ENCODE results near the gene LKAAEAR1. TPM values are rescaled to one million over a fixed set of nuclear protein-coding genes. Genes with fewer than 3 reads are reported as not detected.

LKAAEAR1 gene
- total and polyA plus RNA-seq, 2 of the 4 experiments (the other 2 are of a cell fraction), result 0.21 TPM; not detected in 1

GRCh38 chr20:64093013-64093503 is 8.9 kb upstream of the LKAAEAR1 start:
- Histone ChIP-seq H3K9me3 (ENCODE audit: control insufficient read depth, insufficient read depth, low read length) (no peaks in the 10 kb centered on the region), H3K9me1 (ENCODE audit: insufficient read depth, low read length) (no peaks in the 10 kb centered on the region), H3K4me2 (ENCODE audit: low read depth, low read length) (no peak overlapping the region), H2AK9ac (replicated peaks; ENCODE audit: low read depth, low read length, poor library complexity) (no peak overlapping the region), H4K5ac (ENCODE audit: low read depth, low read length) (no peak overlapping the region), H3K4me3 (ENCODE audit: insufficient read depth, low read depth, low read length) (no peak overlapping the region), H2BK5ac (ENCODE audit: low read depth, low read length, poor library complexity, severe bottlenecking) (no peak overlapping the region), H3K79me1 (ENCODE audit: low read depth in 1 of 2, low read length in 2 of 2) (no peaks in the 10 kb centered on the region), H3K4me1 (ENCODE audit: control insufficient read depth, insufficient read depth, low read length) (no peaks in the 10 kb centered on the region), H3K9ac (ENCODE audit: low read depth, low read length) (no peak overlapping the region), H4K91ac (ENCODE audit: insufficient read depth, low read depth, low read length) (no peak overlapping the region), H3K4ac (ENCODE audit: low read depth, low read length) (no peak overlapping the region), H3K18ac (ENCODE audit: low read depth, low read length) (no peak overlapping the region), H3K27ac (ENCODE audit: insufficient read depth, low read length) (no peak overlapping the region), H2AFZ (replicated peaks; ENCODE audit: low read length, poor library complexity) (no peak overlapping the region), H2AK5ac (ENCODE audit: low read depth, low read length) (no peak overlapping the region), H2BK120ac (ENCODE audit: low read depth, low read length) (no peak overlapping the region), H3K14ac (replicated peaks; ENCODE audit: low read depth, low read length) (no peak overlapping the region), H4K20me1 (ENCODE audit: insufficient read depth, low read length) (0 out of 2 replicates have a peak, but pooled peaks cover 4% of the 10 kb centered on the region), H3K56ac (ENCODE audit: extremely low read depth, insufficient read depth, low read length) (no peak overlapping the region), H2BK20ac (ENCODE audit: low read depth, low read length) (no peak overlapping the region), H3K36me3 (ENCODE audit: control insufficient read depth, insufficient read depth, low read length) (no peaks in the 10 kb centered on the region), H2BK15ac (ENCODE audit: low read depth, low read length) (no peak overlapping the region), H3K27me3 (ENCODE audit: control insufficient read depth, insufficient read depth, low read length) (peaks cover 22% of the 10 kb centered on the region), H4K8ac (ENCODE audit: low read depth in 2 of 2, low read length in 2 of 2) (no peak overlapping the region), H3K23ac (ENCODE audit: low read depth, low read length) (no peak overlapping the region)
- CTCF ChIA-PET, result no interaction called here
- no TSS peak for BruUV-seq (replicated peaks)
- POLR2A ChIA-PET (ENCODE audit: unreplicated experiment), result no interaction called here
- intact Hi-C loops (cut with micrococcal nuclease), result no loop called here
- WGBS, 2 experiments (ENCODE audit: extremely low coverage in 2 of 2, insufficient read length in 1 of 2), result 26% methylated on average over 5 of the region's 9 CpGs; no CpG with 5 or more reads in 1 of the 2 experiments
- in situ Hi-C loops (cut with MboI; ENCODE audit: low sequenced_read_pairs), result no loop called here
- no peak for TF ChIP-seq CEBPB (IDR thresholded peaks at IDR 0.05; ENCODE audit: low read depth, low read length)
- no peak for TF ChIP-seq MAZ (IDR thresholded peaks at IDR 0.05; ENCODE audit: borderline replicate concordance, low read depth, low read length)
- TF ChIP-seq ELK1 (IDR thresholded peaks at IDR 0.05; ENCODE audit: borderline replicate concordance, low read depth, low read length), result no peak
- no peak for TF ChIP-seq USF2 (IDR thresholded peaks at IDR 0.05; ENCODE audit: low read depth, low read length)
- no peak for TF ChIP-seq POLR2A (IDR thresholded peaks at IDR 0.05; ENCODE audit: low read depth, low read length)
- DNase-seq, result no peak
- dilution Hi-C loops (cut with HindIII; ENCODE audit: low sequenced_read_pairs, unreplicated experiment), result no loop called here
- peak; percentile 14; the same call in 1 of the 2 replicates for ATAC-seq (ENCODE audit: low read depth)
